Gastrocnemius medialis (tissue), 4 donors: Measurements from ENCODE around the gene ESYT2. TPM values are rescaled to one million over a fixed set of nuclear protein-coding genes. Genes with fewer than 3 reads are reported as not detected.

Experiments used
- ATAC-seq, 2 donors: fragments of 150-250 bp; one replicate each; pipeline ENCODE4 v1.9.1; 2016
- DNase-seq, 2 donors: peaks; one replicate each; pipeline ENCODE4 v3.0.0-alpha.2; 2019
- H3K27ac ChIP-seq, 4 donors: fragments of 200-600 bp; sonication (generic); 1 replicate in 1 of 4; 2 replicates in 3 of 4; pipeline ENCODE4 v1.5.1; 2016 to 2018; ENCODE audit warnings: mild to moderate bottlenecking in 2 of 4, moderate library complexity in 1 of 4
- H3K27me3 ChIP-seq, 3 donors: fragments of 200-600 bp; sonication (generic) in 2 of 3; 1 replicate in 1 of 3; 2 replicates in 2 of 3; pipeline versions ENCODE4 v1.5.1 to v1.6.0; 2016 to 2019; ENCODE audit warnings: mild to moderate bottlenecking in 1 of 3, moderate library complexity in 1 of 3
- H3K36me3 ChIP-seq, 2 donors: fragments of 200-600 bp; sonication (generic) in 1 of 2; one replicate each; pipeline ENCODE4 v1.5.1; 2017 to 2018
- H3K4me1 ChIP-seq, 2 donors: fragments of 200-600 bp; sonication (generic) in 1 of 2; one replicate each; pipeline ENCODE4 v1.5.1; 2016 to 2017; ENCODE audit warnings: mild to moderate bottlenecking in 2 of 2
- H3K4me3 ChIP-seq, 4 donors: fragments of 200-600 bp; sonication (generic) in 3 of 4; 1 replicate in 1 of 4; 2 replicates in 3 of 4; pipeline ENCODE4 v1.5.1; 2016 to 2019; ENCODE audit warnings: mild to moderate bottlenecking in 2 of 4
- H3K9me3 ChIP-seq, 3 donors: fragments of 200-600 bp; sonication (generic) in 2 of 3; 1 replicate in 1 of 3; 2 replicates in 2 of 3; pipeline ENCODE4 v1.5.1; 2016 to 2019
- POLR2A ChIP-seq, 2 donors: fragments of 450-650 bp; IDR thresholded peaks; one replicate each; pipeline ENCODE4 v1.6.1; 2017; ENCODE audit warnings: antibody characterized with exemption in 2 of 2, mild to moderate bottlenecking in 2 of 2, moderate library complexity in 2 of 2
- in situ Hi-C, 4 donors: fragments of 200-750 bp; cut with MboI; loops; one replicate each; pipeline versions ENCODE4 v1.15.0 to v1.8.0; 2017; ENCODE audit warnings: low sequenced_read_pairs in 4 of 4
- intact Hi-C: fragments of 100-400 bp; cut with DNase I; formaldehyde crosslinking; loops from one replicate; pipeline ENCODE4 v1.15.1; 2023; ENCODE audit warnings: low total_unique reads
- total RNA-seq, 4 donors: library from RNA; depleted of rRNA; stranded (reverse); fragments of >200 nt; gene quantifications; one replicate each; pipeline versions ENCODE4 v1.1.0 to v1.2.3, GENCODE V29; 2016
- TF ChIP-seq, protein P1 (sequence below), 5 experiments: fragments of 450-650 bp in 3 of 5; fragments of 200-600 bp in 2 of 5; sonication (generic) in 2 of 5; IDR thresholded peaks in 4 of 5; conservative IDR thresholded peaks in 1 of 5; 1 replicate in 4 of 5; 2 replicates in 1 of 5; pipeline ENCODE4 v1.5.1; 2016 to 2019; ENCODE audit warnings: antibody characterized with exemption in 5 of 5, mild to moderate bottlenecking in 3 of 5, moderate library complexity in 3 of 5

Gene ESYT2
- total RNA-seq, 4 donors from 2014 or later, result 67.5 to 106 (median 74.7) TPM

DNA sequence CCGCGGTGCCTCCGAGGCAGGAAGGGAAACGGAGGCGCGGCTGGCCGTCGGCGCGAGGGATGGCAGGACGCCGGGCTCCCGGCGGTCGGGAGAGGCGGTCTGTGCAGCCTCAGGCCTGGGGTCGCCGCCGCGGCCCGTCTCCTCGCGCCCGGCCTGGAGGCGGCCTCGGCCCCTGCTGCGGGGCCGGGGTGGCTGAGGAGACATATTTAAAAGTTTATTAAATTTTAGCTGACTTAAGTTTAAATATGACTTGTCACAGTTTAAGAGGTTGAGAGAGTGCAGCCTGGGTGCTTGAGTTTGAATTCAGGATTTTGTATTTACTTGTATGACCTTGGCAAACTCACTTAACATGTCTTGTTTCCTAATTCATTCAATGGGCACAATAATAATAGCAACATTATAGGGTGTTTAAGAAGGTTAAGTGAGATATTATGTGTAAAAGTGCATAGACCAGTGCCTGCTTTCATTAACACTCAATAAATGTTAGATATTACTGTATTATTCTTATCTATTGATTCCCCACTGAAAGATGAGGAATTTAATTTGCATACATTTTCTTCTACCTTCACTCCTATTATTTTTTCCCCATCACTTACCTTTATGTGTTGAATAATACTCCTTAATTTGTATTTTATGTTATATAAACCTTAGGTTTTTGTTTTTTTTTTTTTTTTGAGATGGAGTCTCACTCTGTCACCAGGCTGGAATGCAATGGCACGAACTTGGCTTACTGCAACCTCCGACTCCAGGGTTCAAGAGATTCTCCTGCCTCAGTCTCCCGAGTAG lies 27.8 kb upstream of the ESYT2 start:
- DNase-seq, result no peak
- H3K27ac ChIP-seq, result peak overlapping the region; percentile 87 to 94 (median 92)
- intact Hi-C loops, result loop anchor here (1.0 kb wide), 2 partner anchors 28 to 39 kb away; partner anchors contain the start of gene ESYT2
- TF ChIP-seq, protein P1, sequence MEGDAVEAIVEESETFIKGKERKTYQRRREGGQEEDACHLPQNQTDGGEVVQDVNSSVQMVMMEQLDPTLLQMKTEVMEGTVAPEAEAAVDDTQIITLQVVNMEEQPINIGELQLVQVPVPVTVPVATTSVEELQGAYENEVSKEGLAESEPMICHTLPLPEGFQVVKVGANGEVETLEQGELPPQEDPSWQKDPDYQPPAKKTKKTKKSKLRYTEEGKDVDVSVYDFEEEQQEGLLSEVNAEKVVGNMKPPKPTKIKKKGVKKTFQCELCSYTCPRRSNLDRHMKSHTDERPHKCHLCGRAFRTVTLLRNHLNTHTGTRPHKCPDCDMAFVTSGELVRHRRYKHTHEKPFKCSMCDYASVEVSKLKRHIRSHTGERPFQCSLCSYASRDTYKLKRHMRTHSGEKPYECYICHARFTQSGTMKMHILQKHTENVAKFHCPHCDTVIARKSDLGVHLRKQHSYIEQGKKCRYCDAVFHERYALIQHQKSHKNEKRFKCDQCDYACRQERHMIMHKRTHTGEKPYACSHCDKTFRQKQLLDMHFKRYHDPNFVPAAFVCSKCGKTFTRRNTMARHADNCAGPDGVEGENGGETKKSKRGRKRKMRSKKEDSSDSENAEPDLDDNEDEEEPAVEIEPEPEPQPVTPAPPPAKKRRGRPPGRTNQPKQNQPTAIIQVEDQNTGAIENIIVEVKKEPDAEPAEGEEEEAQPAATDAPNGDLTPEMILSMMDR (IDR thresholded peaks at IDR 0.05 in 4 of 5, conservative IDR thresholded peaks at IDR 0.05 in 1 of 5), result no peak
- TF ChIP-seq POLR2A (IDR thresholded peaks at IDR 0.05), result no peak
- H3K4me1 ChIP-seq, result peaks cover 14 to 42% of the 10 kb centered on the region in 2 donors
- no peaks in the 10 kb centered on the region for H3K36me3 ChIP-seq
- H3K4me3 ChIP-seq, result peak overlapping the region; percentile 70 to 98 (median 88)
- peak in 1 of 2 donors; percentile 17 for ATAC-seq
- no peaks in the 10 kb centered on the region for H3K9me3 ChIP-seq
- in situ Hi-C loops, result loop anchor here in 1 of 4 donors (5.0 kb wide), 1 partner anchor 75 kb away; no protein-coding TSS in a partner anchor
- no peaks in the 10 kb centered on the region for H3K27me3 ChIP-seq

- ATAC-seq, result no peak
Measured at GRCh38 chr7:158854681-158855081, 25.4 kb upstream of the ESYT2 start.

GRCh38 chr7:158850545-158851102 lies 21.3 kb upstream of the ESYT2 start:
- Histone ChIP-seq H3K36me3 (no peaks in the 10 kb centered on the region), H3K4me3 (no peak overlapping the region), H3K27ac (no peak overlapping the region), H3K4me1 (peaks cover 0 to 15% of the 10 kb centered on the region in 2 donors), H3K27me3 (no peaks in the 10 kb centered on the region), H3K9me3 (no peaks in the 10 kb centered on the region)
- in situ Hi-C loops, result no loop called here
- DNase-seq (no peak), ATAC-seq (no peak)
- no peak for TF ChIP-seq POLR2A (IDR thresholded peaks at IDR 0.05)
- TF ChIP-seq, protein P1 (IDR thresholded peaks at IDR 0.05 in 4 of 5, conservative IDR thresholded peaks at IDR 0.05 in 1 of 5), result no peak
- intact Hi-C loops, result no loop called here

More at GRCh38 chr7:158854681-158855081, 25.4 kb upstream of the ESYT2 start:
- Histone ChIP-seq H3K27me3 (no peaks in the 10 kb centered on the region), H3K27ac (no peak overlapping the region), H3K4me1 (peaks cover 14 to 29% of the 10 kb centered on the region in 2 donors), H3K9me3 (no peaks in the 10 kb centered on the region), H3K36me3 (no peaks in the 10 kb centered on the region), H3K4me3 (no peak overlapping the region)
- DNase-seq, result no peak
- intact Hi-C loops (no loop called here), in situ Hi-C loops (loop anchor here in 1 of 4 donors (5.0 kb wide), 1 partner anchor 72 kb away; no protein-coding TSS in a partner anchor)
- TF ChIP-seq, protein P1 (IDR thresholded peaks at IDR 0.05 in 4 of 5, conservative IDR thresholded peaks at IDR 0.05 in 1 of 5), result no peak
- no peak for TF ChIP-seq POLR2A (IDR thresholded peaks at IDR 0.05)

- TF ChIP-seq, protein P1 (IDR thresholded peaks at IDR 0.05 in 4 of 5, conservative IDR thresholded peaks at IDR 0.05 in 1 of 5), result no peak
- no peak for TF ChIP-seq POLR2A (IDR thresholded peaks at IDR 0.05)
- no peak overlapping the region for H3K4me3 ChIP-seq
- no peaks in the 10 kb centered on the region for H3K9me3 ChIP-seq
- intact Hi-C loops, result no loop called here
- ATAC-seq (no peak), DNase-seq (no peak)
- in situ Hi-C loops, result loop anchor here in 1 of 4 donors (25.0 kb wide), 1 partner anchor 138 kb away; the partner anchor contains the start of gene NCAPG2
- peaks cover 0 to 12% of the 10 kb centered on the region in 2 donors for H3K4me1 ChIP-seq
- H3K27ac ChIP-seq, result no peak overlapping the region
- H3K27me3 ChIP-seq, result no peaks in the 10 kb centered on the region
- H3K36me3 ChIP-seq, result no peaks in the 10 kb centered on the region
Measured at GRCh38 chr7:158849768-158850544, 20.6 kb upstream of the ESYT2 start.
